ENCODE results near the gene CEP104.

DNA sequence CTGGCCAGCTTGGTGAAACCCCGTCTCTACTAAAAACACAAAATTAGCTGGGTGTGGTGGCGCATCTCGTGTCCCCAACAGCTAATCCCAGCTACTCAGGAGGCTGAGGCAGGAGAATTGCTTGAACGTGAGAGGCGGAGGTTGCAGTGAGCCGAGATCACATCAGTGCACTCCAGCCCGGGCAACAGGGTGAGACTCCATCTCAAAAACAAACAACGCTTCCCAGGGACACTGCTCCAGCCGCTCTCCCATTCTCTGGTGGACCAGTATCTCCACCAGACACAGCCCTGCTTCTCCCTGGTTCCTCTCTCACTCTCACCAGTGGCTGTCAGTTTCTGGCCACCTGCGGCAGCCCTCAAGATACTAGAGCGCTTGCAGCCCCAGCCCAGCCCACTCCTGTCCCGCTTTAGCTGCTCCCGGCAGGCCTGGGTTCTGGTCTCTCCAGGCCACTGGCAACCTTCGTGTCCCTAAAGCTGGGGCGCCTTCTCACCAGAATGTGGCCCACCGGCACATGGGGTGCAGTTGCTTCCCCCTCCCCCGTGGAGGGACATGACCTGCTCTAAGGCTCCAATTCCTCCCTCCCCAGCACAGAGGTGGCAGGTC is 39.8 kb downstream of the CEP104 start:
- TF ChIP-seq YY1 (IDR thresholded peaks at IDR 0.05) (no peak), FOXA2 (IDR thresholded peaks at IDR 0.05) (no peak), TAF1 (conservative IDR thresholded peaks at IDR 0.05) (no peak), RAD21 (IDR thresholded peaks at IDR 0.05) (no peak), SP1 (IDR thresholded peaks at IDR 0.05) (no peak), FOXA1 (IDR thresholded peaks at IDR 0.05) (no peak), JUND (IDR thresholded peaks at IDR 0.05) (no peak), HNF4G (IDR thresholded peaks at IDR 0.05) (no peak), RXRA (IDR thresholded peaks at IDR 0.05) (no peak)
- TF ChIP-seq, protein P1, sequence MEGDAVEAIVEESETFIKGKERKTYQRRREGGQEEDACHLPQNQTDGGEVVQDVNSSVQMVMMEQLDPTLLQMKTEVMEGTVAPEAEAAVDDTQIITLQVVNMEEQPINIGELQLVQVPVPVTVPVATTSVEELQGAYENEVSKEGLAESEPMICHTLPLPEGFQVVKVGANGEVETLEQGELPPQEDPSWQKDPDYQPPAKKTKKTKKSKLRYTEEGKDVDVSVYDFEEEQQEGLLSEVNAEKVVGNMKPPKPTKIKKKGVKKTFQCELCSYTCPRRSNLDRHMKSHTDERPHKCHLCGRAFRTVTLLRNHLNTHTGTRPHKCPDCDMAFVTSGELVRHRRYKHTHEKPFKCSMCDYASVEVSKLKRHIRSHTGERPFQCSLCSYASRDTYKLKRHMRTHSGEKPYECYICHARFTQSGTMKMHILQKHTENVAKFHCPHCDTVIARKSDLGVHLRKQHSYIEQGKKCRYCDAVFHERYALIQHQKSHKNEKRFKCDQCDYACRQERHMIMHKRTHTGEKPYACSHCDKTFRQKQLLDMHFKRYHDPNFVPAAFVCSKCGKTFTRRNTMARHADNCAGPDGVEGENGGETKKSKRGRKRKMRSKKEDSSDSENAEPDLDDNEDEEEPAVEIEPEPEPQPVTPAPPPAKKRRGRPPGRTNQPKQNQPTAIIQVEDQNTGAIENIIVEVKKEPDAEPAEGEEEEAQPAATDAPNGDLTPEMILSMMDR (IDR thresholded peaks at IDR 0.05; ENCODE audit: low read depth, low read length, missing input control), result no peak
- TF ChIP-seq, protein P2, sequence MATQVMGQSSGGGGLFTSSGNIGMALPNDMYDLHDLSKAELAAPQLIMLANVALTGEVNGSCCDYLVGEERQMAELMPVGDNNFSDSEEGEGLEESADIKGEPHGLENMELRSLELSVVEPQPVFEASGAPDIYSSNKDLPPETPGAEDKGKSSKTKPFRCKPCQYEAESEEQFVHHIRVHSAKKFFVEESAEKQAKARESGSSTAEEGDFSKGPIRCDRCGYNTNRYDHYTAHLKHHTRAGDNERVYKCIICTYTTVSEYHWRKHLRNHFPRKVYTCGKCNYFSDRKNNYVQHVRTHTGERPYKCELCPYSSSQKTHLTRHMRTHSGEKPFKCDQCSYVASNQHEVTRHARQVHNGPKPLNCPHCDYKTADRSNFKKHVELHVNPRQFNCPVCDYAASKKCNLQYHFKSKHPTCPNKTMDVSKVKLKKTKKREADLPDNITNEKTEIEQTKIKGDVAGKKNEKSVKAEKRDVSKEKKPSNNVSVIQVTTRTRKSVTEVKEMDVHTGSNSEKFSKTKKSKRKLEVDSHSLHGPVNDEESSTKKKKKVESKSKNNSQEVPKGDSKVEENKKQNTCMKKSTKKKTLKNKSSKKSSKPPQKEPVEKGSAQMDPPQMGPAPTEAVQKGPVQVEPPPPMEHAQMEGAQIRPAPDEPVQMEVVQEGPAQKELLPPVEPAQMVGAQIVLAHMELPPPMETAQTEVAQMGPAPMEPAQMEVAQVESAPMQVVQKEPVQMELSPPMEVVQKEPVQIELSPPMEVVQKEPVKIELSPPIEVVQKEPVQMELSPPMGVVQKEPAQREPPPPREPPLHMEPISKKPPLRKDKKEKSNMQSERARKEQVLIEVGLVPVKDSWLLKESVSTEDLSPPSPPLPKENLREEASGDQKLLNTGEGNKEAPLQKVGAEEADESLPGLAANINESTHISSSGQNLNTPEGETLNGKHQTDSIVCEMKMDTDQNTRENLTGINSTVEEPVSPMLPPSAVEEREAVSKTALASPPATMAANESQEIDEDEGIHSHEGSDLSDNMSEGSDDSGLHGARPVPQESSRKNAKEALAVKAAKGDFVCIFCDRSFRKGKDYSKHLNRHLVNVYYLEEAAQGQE (IDR thresholded peaks at IDR 0.05), result no peak
- TF ChIP-seq, protein P3, sequence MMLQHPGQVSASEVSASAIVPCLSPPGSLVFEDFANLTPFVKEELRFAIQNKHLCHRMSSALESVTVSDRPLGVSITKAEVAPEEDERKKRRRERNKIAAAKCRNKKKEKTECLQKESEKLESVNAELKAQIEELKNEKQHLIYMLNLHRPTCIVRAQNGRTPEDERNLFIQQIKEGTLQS (IDR thresholded peaks at IDR 0.05), result no peak
- TF ChIP-seq, protein P4, sequence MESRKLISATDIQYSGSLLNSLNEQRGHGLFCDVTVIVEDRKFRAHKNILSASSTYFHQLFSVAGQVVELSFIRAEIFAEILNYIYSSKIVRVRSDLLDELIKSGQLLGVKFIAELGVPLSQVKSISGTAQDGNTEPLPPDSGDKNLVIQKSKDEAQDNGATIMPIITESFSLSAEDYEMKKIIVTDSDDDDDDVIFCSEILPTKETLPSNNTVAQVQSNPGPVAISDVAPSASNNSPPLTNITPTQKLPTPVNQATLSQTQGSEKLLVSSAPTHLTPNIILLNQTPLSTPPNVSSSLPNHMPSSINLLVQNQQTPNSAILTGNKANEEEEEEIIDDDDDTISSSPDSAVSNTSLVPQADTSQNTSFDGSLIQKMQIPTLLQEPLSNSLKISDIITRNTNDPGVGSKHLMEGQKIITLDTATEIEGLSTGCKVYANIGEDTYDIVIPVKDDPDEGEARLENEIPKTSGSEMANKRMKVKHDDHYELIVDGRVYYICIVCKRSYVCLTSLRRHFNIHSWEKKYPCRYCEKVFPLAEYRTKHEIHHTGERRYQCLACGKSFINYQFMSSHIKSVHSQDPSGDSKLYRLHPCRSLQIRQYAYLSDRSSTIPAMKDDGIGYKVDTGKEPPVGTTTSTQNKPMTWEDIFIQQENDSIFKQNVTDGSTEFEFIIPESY (IDR thresholded peaks at IDR 0.05), result no peak
- TF ChIP-seq, protein P5, sequence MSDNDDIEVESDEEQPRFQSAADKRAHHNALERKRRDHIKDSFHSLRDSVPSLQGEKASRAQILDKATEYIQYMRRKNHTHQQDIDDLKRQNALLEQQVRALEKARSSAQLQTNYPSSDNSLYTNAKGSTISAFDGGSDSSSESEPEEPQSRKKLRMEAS (IDR thresholded peaks at IDR 0.05), result no peak

Measured in liver (tissue), 3 donors.